Measurements from ENCODE around the gene RABGEF1. TPM values are rescaled to one million over a fixed set of nuclear protein-coding genes. Genes with fewer than 3 reads are reported as not detected.
"Not testable (repeated sequence)": the region's sequence is repeated elsewhere in the genome, so short reads cannot be mapped to it uniquely, and the experiment has no call there.

RABGEF1 gene
- total RNA-seq, 1 experiment from 2014 or later: 27.3 TPM

DNA sequence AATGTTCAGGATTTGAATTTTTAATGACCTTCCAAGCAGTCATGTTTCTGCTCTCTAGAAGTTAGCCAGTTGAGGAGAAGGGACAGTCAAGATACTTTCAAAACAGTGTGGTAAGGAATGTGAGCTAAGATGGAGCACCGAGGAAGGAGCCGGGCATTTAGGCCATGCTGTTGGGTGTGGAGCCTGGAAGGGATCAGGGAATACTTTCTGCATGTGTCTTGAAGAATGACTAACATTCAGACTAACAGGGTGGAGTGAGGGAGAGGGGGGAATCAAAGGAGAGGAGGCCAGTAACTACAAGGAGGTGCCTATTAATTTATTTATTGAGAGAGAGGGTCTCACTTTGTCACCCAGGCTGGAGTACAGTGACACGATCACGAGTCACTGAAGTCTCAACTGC is 1.8 kb downstream of the RABGEF1 start:
- in situ Hi-C loops (cut with HindIII; ENCODE audit: low pct_unique_long_range_greater_than_20kb, low sequenced_read_pairs); ATAC-seq; H3K9me3 ChIP-seq (ENCODE audit: control insufficient read depth, insufficient read depth, low read depth, low read length); DNase-seq (ENCODE audit: low read depth, low spot score); intact Hi-C loops (cut with micrococcal nuclease; ENCODE audit: unreplicated experiment); H3K4me1 ChIP-seq (ENCODE audit: control insufficient read depth, insufficient read depth, low read length); H3K36me3 ChIP-seq (ENCODE audit: control insufficient read depth, insufficient read depth, low read length); H3K27me3 ChIP-seq (ENCODE audit: control insufficient read depth, insufficient read depth, low read length): not testable (repeated sequence)
- peak overlapping the region; percentile 54 for H3K27ac ChIP-seq (ENCODE audit: low read length)
- TSS peak; percentile 78 for BruUV-seq (replicated peaks)
- H3K4me3 ChIP-seq (ENCODE audit: low read depth in 2 of 2, low read length in 2 of 2): peak overlapping the region; percentile 69 to 71
- ChIA-PET POLR2A (interaction anchor here (1.2 kb wide), 1 partner anchor 235 kb away, joined by 4 read pairs; no protein-coding TSS in a partner anchor), CTCF (interaction anchor here (0.6 kb wide), 1 partner anchor 9 kb away, joined by 12 read pairs; no protein-coding TSS in a partner anchor)

DNA sequence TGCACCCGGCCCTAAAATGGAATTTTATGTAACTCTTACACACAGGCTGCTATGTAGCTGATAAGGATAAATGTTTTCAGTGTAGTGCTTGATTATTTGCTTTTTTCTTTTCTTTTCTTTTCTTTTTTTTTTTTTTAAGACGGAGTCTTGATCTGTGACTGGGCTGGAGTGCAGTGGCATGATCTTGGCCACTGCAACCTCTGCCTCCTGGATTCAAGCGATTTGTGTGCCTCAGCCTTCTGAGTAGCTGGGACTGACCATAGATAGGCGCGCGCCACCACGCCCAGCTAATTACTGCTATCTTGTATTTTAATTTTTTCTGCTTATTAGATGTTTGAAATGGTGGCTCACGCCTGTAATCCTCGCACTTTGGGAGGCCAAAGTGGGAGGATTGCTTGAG is 3.4 kb downstream of the RABGEF1 start:
- Histone ChIP-seq H3K27me3 (ENCODE audit: control insufficient read depth, insufficient read depth, low read length) (no peaks in the 10 kb centered on the region), H3K36me3 (ENCODE audit: control insufficient read depth, insufficient read depth, low read length) (no peaks in the 10 kb centered on the region; the same call in 1 of the 2 replicates), H3K27ac (ENCODE audit: low read length) (no peak overlapping the region), H3K4me1 (ENCODE audit: control insufficient read depth, insufficient read depth, low read length) (peaks cover 11% of the 10 kb centered on the region), H3K9me3 (ENCODE audit: control insufficient read depth, insufficient read depth, low read depth, low read length) (no peaks in the 10 kb centered on the region), H3K4me3 (ENCODE audit: low read depth in 2 of 2, low read length in 2 of 2) (no peak overlapping the region)
- ChIA-PET CTCF (no interaction called here), POLR2A (no interaction called here)
- no peak for DNase-seq (ENCODE audit: low read depth, low spot score)
- TF ChIP-seq SIN3A (IDR thresholded peaks at IDR 0.05; ENCODE audit: borderline replicate concordance, insufficient read depth, low read depth, low read length) (no peak), POLR2AphosphoS5 (IDR thresholded peaks at IDR 0.05; ENCODE audit: low read depth, low read length) (no peak), TCF7L2 (IDR thresholded peaks at IDR 0.05; ENCODE audit: low read depth, low read length) (no peak)
- TF ChIP-seq, protein P1, sequence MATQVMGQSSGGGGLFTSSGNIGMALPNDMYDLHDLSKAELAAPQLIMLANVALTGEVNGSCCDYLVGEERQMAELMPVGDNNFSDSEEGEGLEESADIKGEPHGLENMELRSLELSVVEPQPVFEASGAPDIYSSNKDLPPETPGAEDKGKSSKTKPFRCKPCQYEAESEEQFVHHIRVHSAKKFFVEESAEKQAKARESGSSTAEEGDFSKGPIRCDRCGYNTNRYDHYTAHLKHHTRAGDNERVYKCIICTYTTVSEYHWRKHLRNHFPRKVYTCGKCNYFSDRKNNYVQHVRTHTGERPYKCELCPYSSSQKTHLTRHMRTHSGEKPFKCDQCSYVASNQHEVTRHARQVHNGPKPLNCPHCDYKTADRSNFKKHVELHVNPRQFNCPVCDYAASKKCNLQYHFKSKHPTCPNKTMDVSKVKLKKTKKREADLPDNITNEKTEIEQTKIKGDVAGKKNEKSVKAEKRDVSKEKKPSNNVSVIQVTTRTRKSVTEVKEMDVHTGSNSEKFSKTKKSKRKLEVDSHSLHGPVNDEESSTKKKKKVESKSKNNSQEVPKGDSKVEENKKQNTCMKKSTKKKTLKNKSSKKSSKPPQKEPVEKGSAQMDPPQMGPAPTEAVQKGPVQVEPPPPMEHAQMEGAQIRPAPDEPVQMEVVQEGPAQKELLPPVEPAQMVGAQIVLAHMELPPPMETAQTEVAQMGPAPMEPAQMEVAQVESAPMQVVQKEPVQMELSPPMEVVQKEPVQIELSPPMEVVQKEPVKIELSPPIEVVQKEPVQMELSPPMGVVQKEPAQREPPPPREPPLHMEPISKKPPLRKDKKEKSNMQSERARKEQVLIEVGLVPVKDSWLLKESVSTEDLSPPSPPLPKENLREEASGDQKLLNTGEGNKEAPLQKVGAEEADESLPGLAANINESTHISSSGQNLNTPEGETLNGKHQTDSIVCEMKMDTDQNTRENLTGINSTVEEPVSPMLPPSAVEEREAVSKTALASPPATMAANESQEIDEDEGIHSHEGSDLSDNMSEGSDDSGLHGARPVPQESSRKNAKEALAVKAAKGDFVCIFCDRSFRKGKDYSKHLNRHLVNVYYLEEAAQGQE (IDR thresholded peaks at IDR 0.05; ENCODE audit: insufficient read depth in 1 of 2, low read depth in 2 of 2, low read length in 1 of 2): no peak
- TF ChIP-seq, protein P2, sequence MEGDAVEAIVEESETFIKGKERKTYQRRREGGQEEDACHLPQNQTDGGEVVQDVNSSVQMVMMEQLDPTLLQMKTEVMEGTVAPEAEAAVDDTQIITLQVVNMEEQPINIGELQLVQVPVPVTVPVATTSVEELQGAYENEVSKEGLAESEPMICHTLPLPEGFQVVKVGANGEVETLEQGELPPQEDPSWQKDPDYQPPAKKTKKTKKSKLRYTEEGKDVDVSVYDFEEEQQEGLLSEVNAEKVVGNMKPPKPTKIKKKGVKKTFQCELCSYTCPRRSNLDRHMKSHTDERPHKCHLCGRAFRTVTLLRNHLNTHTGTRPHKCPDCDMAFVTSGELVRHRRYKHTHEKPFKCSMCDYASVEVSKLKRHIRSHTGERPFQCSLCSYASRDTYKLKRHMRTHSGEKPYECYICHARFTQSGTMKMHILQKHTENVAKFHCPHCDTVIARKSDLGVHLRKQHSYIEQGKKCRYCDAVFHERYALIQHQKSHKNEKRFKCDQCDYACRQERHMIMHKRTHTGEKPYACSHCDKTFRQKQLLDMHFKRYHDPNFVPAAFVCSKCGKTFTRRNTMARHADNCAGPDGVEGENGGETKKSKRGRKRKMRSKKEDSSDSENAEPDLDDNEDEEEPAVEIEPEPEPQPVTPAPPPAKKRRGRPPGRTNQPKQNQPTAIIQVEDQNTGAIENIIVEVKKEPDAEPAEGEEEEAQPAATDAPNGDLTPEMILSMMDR (IDR thresholded peaks at IDR 0.05): no peak
- in situ Hi-C loops (cut with HindIII; ENCODE audit: low pct_unique_long_range_greater_than_20kb, low sequenced_read_pairs): no loop called here
- BruUV-seq (replicated peaks): no TSS peak
- intact Hi-C loops (cut with micrococcal nuclease; ENCODE audit: unreplicated experiment): no loop called here
- no peak for ATAC-seq

DNA sequence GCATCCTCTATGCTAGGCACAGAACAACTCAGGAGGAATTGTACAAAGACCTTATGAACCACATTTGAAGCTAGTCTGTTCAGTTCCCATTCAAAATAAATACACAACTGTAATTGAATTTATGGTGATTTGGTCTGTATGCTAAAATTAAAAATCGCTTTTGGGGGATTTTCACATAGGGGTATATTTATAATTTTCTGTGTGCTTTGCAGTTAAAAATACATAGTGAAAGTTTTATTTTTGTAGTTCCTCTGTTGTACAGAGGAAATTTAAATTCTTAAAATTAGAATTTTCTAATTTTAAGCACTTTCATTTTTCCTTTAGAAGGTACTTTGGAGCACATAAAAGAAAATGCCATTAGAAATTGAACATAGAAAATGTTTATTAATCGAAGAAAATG is 6.9 kb downstream of the RABGEF1 start:
- Histone ChIP-seq H3K36me3 (ENCODE audit: control insufficient read depth, insufficient read depth, low read length) (no peaks in the 10 kb centered on the region; the same call in 1 of the 2 replicates), H3K4me3 (ENCODE audit: low read depth in 2 of 2, low read length in 2 of 2) (no peak overlapping the region), H3K9me3 (ENCODE audit: control insufficient read depth, insufficient read depth, low read depth, low read length) (no peaks in the 10 kb centered on the region), H3K4me1 (ENCODE audit: control insufficient read depth, insufficient read depth, low read length) (peaks cover 6% of the 10 kb centered on the region; the same call in 1 of the 2 replicates), H3K27ac (ENCODE audit: low read length) (no peak overlapping the region), H3K27me3 (ENCODE audit: control insufficient read depth, insufficient read depth, low read length) (no peaks in the 10 kb centered on the region)
- TSS peak; percentile 30 for BruUV-seq (replicated peaks)
- in situ Hi-C loops (cut with HindIII; ENCODE audit: low pct_unique_long_range_greater_than_20kb, low sequenced_read_pairs): no loop called here
- ChIA-PET CTCF (no interaction called here), POLR2A (no interaction called here)
- ATAC-seq (no peak), DNase-seq (ENCODE audit: low read depth, low spot score) (no peak)
- TF ChIP-seq TCF7L2 (IDR thresholded peaks at IDR 0.05; ENCODE audit: low read depth, low read length) (no peak), SIN3A (IDR thresholded peaks at IDR 0.05; ENCODE audit: borderline replicate concordance, insufficient read depth, low read depth, low read length) (no peak), POLR2AphosphoS5 (IDR thresholded peaks at IDR 0.05; ENCODE audit: low read depth, low read length) (no peak)
- TF ChIP-seq, protein P2 (IDR thresholded peaks at IDR 0.05): no peak
- TF ChIP-seq, protein P1 (IDR thresholded peaks at IDR 0.05; ENCODE audit: insufficient read depth in 1 of 2, low read depth in 2 of 2, low read length in 1 of 2): no peak
- intact Hi-C loops (cut with micrococcal nuclease; ENCODE audit: unreplicated experiment): no loop called here

Measured in Panc1 (cell line).